ENCODE results near the gene IHH. TPM values are rescaled to one million over a fixed set of nuclear protein-coding genes. Genes with fewer than 3 reads are reported as not detected.

The IHH gene
- total RNA-seq, 1 experiment from 2014 or later = 19.0 TPM

- Mint-ChIP-seq H3K9me3 (ENCODE audit: unreplicated experiment) (no peaks in the 10 kb centered on the region), H3K4me3 (ENCODE audit: unreplicated experiment) (no peak overlapping the region), H3K4me1 (ENCODE audit: low read depth, unreplicated experiment) (peaks cover 6% of the 10 kb centered on the region), H3K36me3 (ENCODE audit: insufficient read depth, unreplicated experiment) (no peaks in the 10 kb centered on the region), H3K27ac (ENCODE audit: unreplicated experiment) (no peak overlapping the region), H3K27me3 (ENCODE audit: insufficient read depth, unreplicated experiment) (peaks cover 2% of the 10 kb centered on the region)
- Histone ChIP-seq H3K27me3 (replicated peaks; ENCODE audit: control insufficient read depth, insufficient read depth, low read length) (no peaks in the 10 kb centered on the region), H3K36me3 (ENCODE audit: control insufficient read depth, insufficient read depth, low read length) (no peaks in the 10 kb centered on the region), H3K4me3 (ENCODE audit: low read depth, low read length) (no peak overlapping the region), H3K9me3 (no peaks in the 10 kb centered on the region), H3K4me1 (peaks cover 3% of the 10 kb centered on the region; the same call in 1 of the 2 replicates)
- no TSS peak for BruUV-seq (replicated peaks)
- DNase-seq = no peak
- CTCF ChIA-PET = interaction anchor here (0.8 to 0.9 kb wide), 2 partner anchors 9 to 25 kb away, joined by 4 read pairs; no protein-coding TSS in a partner anchor
- intact Hi-C loops (cut with micrococcal nuclease; ENCODE audit: unreplicated experiment) = no loop called here
- TF ChIP-seq CTCF (IDR thresholded peaks at IDR 0.05; ENCODE audit: insufficient read depth in 1 of 2, low read depth in 1 of 2, low read length in 1 of 2, severe bottlenecking in 1 of 2, unreplicated experiment in 1 of 2) = no peak
- POLR2A ChIA-PET = interaction anchor here (1.3 kb wide), 1 partner anchor 19 kb away, joined by 3 read pairs; no protein-coding TSS in a partner anchor
Observed at GRCh38 chr2:219020604-219021365, 39.9 kb downstream of the IHH start.

- Mint-ChIP-seq H3K36me3 (ENCODE audit: insufficient read depth, unreplicated experiment) (no peaks in the 10 kb centered on the region), H3K9me3 (ENCODE audit: unreplicated experiment) (no peaks in the 10 kb centered on the region), H3K4me3 (ENCODE audit: unreplicated experiment) (no peak overlapping the region), H3K27ac (ENCODE audit: unreplicated experiment) (no peak overlapping the region), H3K27me3 (ENCODE audit: insufficient read depth, unreplicated experiment) (peaks cover 5% of the 10 kb centered on the region), H3K4me1 (ENCODE audit: low read depth, unreplicated experiment) (no peaks in the 10 kb centered on the region)
- Histone ChIP-seq H3K9me3 (no peaks in the 10 kb centered on the region), H3K4me3 (ENCODE audit: low read depth, low read length) (no peak overlapping the region), H3K36me3 (ENCODE audit: control insufficient read depth, insufficient read depth, low read length) (no peaks in the 10 kb centered on the region), H3K4me1 (peaks cover 3% of the 10 kb centered on the region; the same call in 1 of the 2 replicates), H3K27me3 (replicated peaks; ENCODE audit: control insufficient read depth, insufficient read depth, low read length) (no peaks in the 10 kb centered on the region)
- DNase-seq = no peak
- intact Hi-C loops (cut with micrococcal nuclease; ENCODE audit: unreplicated experiment) = no loop called here
- ChIA-PET POLR2A (no interaction called here), CTCF (interaction anchor here (0.7 to 1.9 kb wide), 2 partner anchors 10 to 39 kb away, joined by 6 to 11 read pairs; no protein-coding TSS in a partner anchor)
- TF ChIP-seq CTCF (IDR thresholded peaks at IDR 0.05; ENCODE audit: insufficient read depth in 1 of 2, low read depth in 1 of 2, low read length in 1 of 2, severe bottlenecking in 1 of 2, unreplicated experiment in 1 of 2) = no peak
- no TSS peak for BruUV-seq (replicated peaks)
Observed at GRCh38 chr2:219019436-219019835, 41.3 kb downstream of the IHH start.

- BruUV-seq (replicated peaks) = no TSS peak
- no peak for DNase-seq
- H3K27ac Mint-ChIP-seq (ENCODE audit: unreplicated experiment) = no peak overlapping the region
- peaks cover 5% of the 10 kb centered on the region for H3K27me3 Mint-ChIP-seq (ENCODE audit: insufficient read depth, unreplicated experiment)
- TF ChIP-seq CTCF (IDR thresholded peaks at IDR 0.05; ENCODE audit: insufficient read depth in 1 of 2, low read depth in 1 of 2, low read length in 1 of 2, severe bottlenecking in 1 of 2, unreplicated experiment in 1 of 2) = no peak
- H3K4me1 Mint-ChIP-seq (ENCODE audit: low read depth, unreplicated experiment) = no peaks in the 10 kb centered on the region
- Histone ChIP-seq H3K36me3 (ENCODE audit: control insufficient read depth, insufficient read depth, low read length) (no peaks in the 10 kb centered on the region), H3K27me3 (replicated peaks; ENCODE audit: control insufficient read depth, insufficient read depth, low read length) (no peaks in the 10 kb centered on the region), H3K4me3 (ENCODE audit: low read depth, low read length) (no peak overlapping the region), H3K9me3 (no peaks in the 10 kb centered on the region), H3K4me1 (peaks cover 2% of the 10 kb centered on the region; the same call in 1 of the 2 replicates)
- POLR2A ChIA-PET = no interaction called here
- CTCF ChIA-PET = interaction anchor here (1.9 kb wide), 1 partner anchor 11 kb away, joined by 11 read pairs; no protein-coding TSS in a partner anchor
- no peaks in the 10 kb centered on the region for H3K9me3 Mint-ChIP-seq (ENCODE audit: unreplicated experiment)
- no peak overlapping the region for H3K4me3 Mint-ChIP-seq (ENCODE audit: unreplicated experiment)
- intact Hi-C loops (cut with micrococcal nuclease; ENCODE audit: unreplicated experiment) = no loop called here
- H3K36me3 Mint-ChIP-seq (ENCODE audit: insufficient read depth, unreplicated experiment) = no peaks in the 10 kb centered on the region
Observed at GRCh38 chr2:219018726-219019125, 42.0 kb downstream of the IHH start.

Data from Caco-2 (cell line).